Measurements from ENCODE around the gene ADAMTS20. TPM values are rescaled to one million over a fixed set of nuclear protein-coding genes. Genes with fewer than 3 reads are reported as not detected.

ADAMTS20 gene
- total and polyA plus RNA-seq, 10 of the 15 experiments (the other 5 are each of a cell fraction or from before 2014, with no cell fraction given) = 0.33 TPM; not detected in 9

DNA sequence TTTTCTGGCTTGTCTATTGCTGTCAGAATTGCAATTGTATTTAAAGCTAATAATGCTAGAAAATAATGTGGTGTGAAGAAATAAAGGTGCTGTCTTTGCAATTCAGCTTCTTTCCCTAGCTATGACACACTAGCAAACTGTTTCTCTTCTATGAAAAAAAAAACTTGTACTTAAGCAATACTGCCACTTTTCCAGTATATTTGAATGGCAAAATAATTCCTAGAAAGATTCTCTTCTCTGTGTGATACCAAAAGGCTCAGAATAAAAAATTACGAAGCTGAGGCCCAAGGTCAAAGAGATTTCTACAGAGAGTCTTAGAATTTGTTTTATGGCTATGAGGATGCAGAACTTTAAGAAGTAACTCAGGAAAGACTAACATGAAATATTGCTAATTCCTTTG, 235.5 kb downstream of the ADAMTS20 start (continued):
- TF ChIP-seq PKNOX1 (IDR thresholded peaks at IDR 0.05) (no peak), SMC3 (IDR thresholded peaks at IDR 0.05; ENCODE audit: borderline replicate concordance, low read length) (no peak)

DNA sequence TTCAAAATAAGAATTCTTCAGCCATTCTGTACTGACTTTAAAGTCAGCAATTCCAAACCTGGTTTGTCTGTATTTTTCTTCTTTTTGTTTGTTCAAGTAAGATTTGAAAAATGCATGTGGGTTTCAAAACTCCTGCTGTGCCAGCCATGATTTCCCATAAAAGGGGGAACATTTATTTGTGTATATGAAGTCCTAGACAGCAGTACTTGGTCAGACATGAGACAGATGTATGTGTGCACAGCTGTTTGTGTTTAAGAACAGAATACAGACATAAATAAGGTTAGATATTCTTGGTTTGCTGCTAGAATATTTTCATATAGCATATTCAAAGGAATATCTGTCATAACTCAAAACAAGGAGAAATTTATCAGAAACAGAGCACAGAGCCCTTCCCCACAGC, 236.0 kb downstream of the ADAMTS20 start:
- Histone ChIP-seq H3K4me1 (ENCODE audit: control insufficient read depth, insufficient read depth, low read length) (no peaks in the 10 kb centered on the region), H3K27me3 (replicated peaks in 1 of 2; ENCODE audit: control insufficient read depth in 2 of 2, insufficient read depth in 2 of 2, low read length in 1 of 2) (no peaks in the 10 kb centered on the region), H3K27ac (ENCODE audit: control insufficient read depth, insufficient read depth) (no peak overlapping the region), H3K4me3 (no peak overlapping the region), H3K36me3 (ENCODE audit: control insufficient read depth in 2 of 2, insufficient read depth in 2 of 2, low read length in 1 of 2) (no peaks in the 10 kb centered on the region), H3K9me3 (replicated peaks; ENCODE audit: control insufficient read depth, insufficient read depth, low read length) (no peaks in the 10 kb centered on the region), H4K20me1 (ENCODE audit: control insufficient read depth, insufficient read depth) (no peaks in the 10 kb centered on the region), H3K4me2 (ENCODE audit: control insufficient read depth, insufficient read depth) (no peak overlapping the region), H2AFZ (ENCODE audit: control insufficient read depth, low read depth, low read length) (no peak overlapping the region), H3K79me2 (ENCODE audit: control insufficient read depth, insufficient read depth, low read length) (no peaks in the 10 kb centered on the region), H3K9ac (ENCODE audit: control insufficient read depth, insufficient read depth, low read length) (no peak overlapping the region)
- ATAC-seq (no peak), FAIRE-seq (no peak), DNase-seq (ENCODE audit: low read depth, low spot score) (no peak)
- ChIA-PET CTCF (interaction anchor here (1.0 to 1.6 kb wide), 2 partner anchors 22 to 34 kb away, joined by 3 to 4 read pairs; no protein-coding TSS in a partner anchor), POLR2A (no interaction called here), RAD21 (ENCODE audit: unreplicated experiment) (no interaction called here), SMC1A (ENCODE audit: uncharacterized antibody, unreplicated experiment) (interaction anchor here (1.0 to 1.2 kb wide), 2 partner anchors 10 to 13 kb away, joined by 3 read pairs; no protein-coding TSS in a partner anchor)
- in situ Hi-C loops (cut with MboI) (no loop called here), intact Hi-C loops (cut with micrococcal nuclease; ENCODE audit: unreplicated experiment) (no loop called here)
- no TSS peak for BruUV-seq (replicated peaks)
- TF ChIP-seq ZNF24 (IDR thresholded peaks at IDR 0.05) (no peak), STAT1 (conservative IDR thresholded peaks at IDR 0.05) (no peak), PAX5 (IDR thresholded peaks at IDR 0.05; ENCODE audit: borderline replicate concordance, low read depth, low read length) (no peak), FOXK2 (IDR thresholded peaks at IDR 0.05) (no peak), E2F4 (IDR thresholded peaks at IDR 0.05; ENCODE audit: low read depth, low read length) (no peak), PAX8 (IDR thresholded peaks at IDR 0.05) (no peak), CBFB (IDR thresholded peaks at IDR 0.05; ENCODE audit: low read depth) (no peak)
- TF ChIP-seq, protein P1, sequence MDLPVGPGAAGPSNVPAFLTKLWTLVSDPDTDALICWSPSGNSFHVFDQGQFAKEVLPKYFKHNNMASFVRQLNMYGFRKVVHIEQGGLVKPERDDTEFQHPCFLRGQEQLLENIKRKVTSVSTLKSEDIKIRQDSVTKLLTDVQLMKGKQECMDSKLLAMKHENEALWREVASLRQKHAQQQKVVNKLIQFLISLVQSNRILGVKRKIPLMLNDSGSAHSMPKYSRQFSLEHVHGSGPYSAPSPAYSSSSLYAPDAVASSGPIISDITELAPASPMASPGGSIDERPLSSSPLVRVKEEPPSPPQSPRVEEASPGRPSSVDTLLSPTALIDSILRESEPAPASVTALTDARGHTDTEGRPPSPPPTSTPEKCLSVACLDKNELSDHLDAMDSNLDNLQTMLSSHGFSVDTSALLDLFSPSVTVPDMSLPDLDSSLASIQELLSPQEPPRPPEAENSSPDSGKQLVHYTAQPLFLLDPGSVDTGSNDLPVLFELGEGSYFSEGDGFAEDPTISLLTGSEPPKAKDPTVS (IDR thresholded peaks at IDR 0.05; ENCODE audit: low read depth, low read length) = no peak

Measured in GM12878 (cell line).